ENCODE results near the gene TTC24. TPM values are rescaled to one million over a fixed set of nuclear protein-coding genes. Genes with fewer than 3 reads are reported as not detected.

The TTC24 gene
- not detected in 2 replicates for total RNA-seq (2014; rRNA removed; shearing (Covaris generic))

GRCh38 chr1:156579472-156579871, at the start of gene TTC24:
TSS of gene TTC24 (plus strand) at chr1:156579723. CDS start at chr1:156581365, 1,642 bp downstream.
- no peaks in the 10 kb centered on the region for H3K4me1 ChIP-seq (replicated peaks)
- H3K27ac ChIP-seq: no peak within 1 kb of the TSS
- DNase-seq (ENCODE audit: low read depth in 1 of 2, low spot score in 2 of 2): no peak
- no peaks in the 10 kb centered on the region for H3K9me3 ChIP-seq (replicated peaks)
- H3K4me3 ChIP-seq: no peak within 1 kb of the TSS
- no peaks in the 10 kb centered on the region; the same call in 1 of the 2 replicates for H3K27me3 ChIP-seq (replicated peaks)
- H3K36me3 ChIP-seq: no peaks in the 10 kb centered on the region

DNA sequence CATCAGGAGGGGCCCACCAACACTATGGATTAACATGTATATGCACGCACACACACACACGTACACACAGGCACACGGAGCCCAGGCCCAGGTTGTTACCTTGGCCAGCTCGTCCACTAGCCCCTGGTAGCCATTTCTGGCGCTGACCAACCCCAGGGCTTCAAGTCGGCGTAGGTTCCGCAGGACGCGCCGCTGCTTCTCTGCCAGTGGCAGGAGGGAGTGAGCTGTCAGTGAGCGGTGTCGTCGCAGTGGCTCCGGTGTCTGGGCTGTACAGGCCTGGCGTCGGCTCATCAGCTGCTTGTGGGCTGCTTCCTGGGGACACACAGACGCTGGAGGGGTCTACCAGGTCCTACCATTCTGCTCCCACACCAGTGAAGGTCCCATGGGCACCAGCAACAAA, 49.5 kb upstream of the TTC24 start:
- H3K4me1 ChIP-seq (replicated peaks): no peaks in the 10 kb centered on the region
- no peaks in the 10 kb centered on the region for H3K9me3 ChIP-seq (replicated peaks)
- H3K4me3 ChIP-seq: no peak overlapping the region
- peaks cover 97% of the 10 kb centered on the region for H3K36me3 ChIP-seq
- no peaks in the 10 kb centered on the region for H3K27me3 ChIP-seq (replicated peaks)
- no peak for DNase-seq (ENCODE audit: low read depth in 1 of 2, low spot score in 2 of 2)
- no peak overlapping the region for H3K27ac ChIP-seq

DNA sequence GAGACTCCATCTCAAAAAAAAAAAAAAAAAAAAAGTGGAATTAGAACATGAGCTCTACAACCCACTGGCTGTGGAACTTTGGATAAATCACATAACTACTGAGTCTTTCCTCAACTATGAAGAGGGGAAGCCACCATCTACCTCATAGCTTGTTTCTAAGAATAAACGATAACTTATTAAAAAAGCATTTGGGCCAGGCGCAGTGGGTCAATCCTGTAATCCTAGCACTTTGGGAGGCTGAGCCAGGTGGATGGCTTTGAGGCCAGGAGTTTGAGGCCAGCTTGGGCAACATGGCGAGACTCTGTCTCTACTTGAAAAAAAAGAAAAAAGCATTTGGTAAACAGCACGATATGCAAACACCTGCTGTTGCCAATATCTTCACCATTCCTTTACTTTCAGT, 47.1 kb upstream of the TTC24 start:
- no peaks in the 10 kb centered on the region for H3K9me3 ChIP-seq (replicated peaks)
- H3K4me3 ChIP-seq: no peak overlapping the region
- H3K27me3 ChIP-seq (replicated peaks): no peaks in the 10 kb centered on the region
- no peak for DNase-seq (ENCODE audit: low read depth in 1 of 2, low spot score in 2 of 2)
- no peaks in the 10 kb centered on the region for H3K4me1 ChIP-seq (replicated peaks)
- no peak overlapping the region for H3K27ac ChIP-seq
- peaks cover 99% of the 10 kb centered on the region for H3K36me3 ChIP-seq

- no peak overlapping the region for H3K27ac ChIP-seq
- no peaks in the 10 kb centered on the region for H3K27me3 ChIP-seq (replicated peaks)
- no peak overlapping the region for H3K4me3 ChIP-seq
- no peak for DNase-seq (ENCODE audit: low read depth in 1 of 2, low spot score in 2 of 2)
- no peaks in the 10 kb centered on the region for H3K4me1 ChIP-seq (replicated peaks)
- no peaks in the 10 kb centered on the region for H3K9me3 ChIP-seq (replicated peaks)
- H3K36me3 ChIP-seq: peaks cover 99% of the 10 kb centered on the region
These were observed 45.8 kb upstream of the TTC24 start for GRCh38 chr1:156533568-156534220.

GRCh38 chr1:156534424-156535060, 45.0 kb upstream of the TTC24 start:
- DNase-seq (ENCODE audit: low read depth in 1 of 2, low spot score in 2 of 2): no peak
- H3K36me3 ChIP-seq: peaks cover 99% of the 10 kb centered on the region
- H3K4me1 ChIP-seq (replicated peaks): no peaks in the 10 kb centered on the region
- H3K27ac ChIP-seq: no peak overlapping the region
- H3K9me3 ChIP-seq (replicated peaks): no peaks in the 10 kb centered on the region
- H3K4me3 ChIP-seq: no peak overlapping the region
- no peaks in the 10 kb centered on the region for H3K27me3 ChIP-seq (replicated peaks)

- DNase-seq (ENCODE audit: low read depth in 1 of 2, low spot score in 2 of 2): no peak
- no peak overlapping the region for H3K4me3 ChIP-seq
- no peaks in the 10 kb centered on the region for H3K27me3 ChIP-seq (replicated peaks)
- H3K27ac ChIP-seq: no peak overlapping the region
- H3K4me1 ChIP-seq (replicated peaks): no peaks in the 10 kb centered on the region
- peaks cover 100% of the 10 kb centered on the region for H3K36me3 ChIP-seq
- H3K9me3 ChIP-seq (replicated peaks): no peaks in the 10 kb centered on the region
These were observed 42.5 kb upstream of the TTC24 start for GRCh38 chr1:156537027-156537426.

GRCh38 chr1:156538711-156539440, 40.6 kb upstream of the TTC24 start:
- Histone ChIP-seq H3K27me3 (replicated peaks) (no peaks in the 10 kb centered on the region), H3K9me3 (replicated peaks) (no peaks in the 10 kb centered on the region), H3K4me3 (no peak overlapping the region), H3K4me1 (replicated peaks) (no peaks in the 10 kb centered on the region), H3K27ac (no peak overlapping the region), H3K36me3 (peaks cover 100% of the 10 kb centered on the region)
- no peak for DNase-seq (ENCODE audit: low read depth in 1 of 2, low spot score in 2 of 2)

GRCh38 chr1:156539818-156540355, 39.6 kb upstream of the TTC24 start:
- no peaks in the 10 kb centered on the region for H3K9me3 ChIP-seq (replicated peaks)
- no peak overlapping the region for H3K4me3 ChIP-seq
- no peak overlapping the region for H3K27ac ChIP-seq
- H3K27me3 ChIP-seq (replicated peaks): no peaks in the 10 kb centered on the region
- DNase-seq (ENCODE audit: low read depth in 1 of 2, low spot score in 2 of 2): no peak
- H3K36me3 ChIP-seq: peaks cover 100% of the 10 kb centered on the region
- no peaks in the 10 kb centered on the region for H3K4me1 ChIP-seq (replicated peaks)

GRCh38 chr1:156540955-156541354, 38.6 kb upstream of the TTC24 start:
- H3K27ac ChIP-seq: no peak overlapping the region
- no peak overlapping the region for H3K4me3 ChIP-seq
- no peaks in the 10 kb centered on the region for H3K9me3 ChIP-seq (replicated peaks)
- DNase-seq (ENCODE audit: low read depth in 1 of 2, low spot score in 2 of 2): no peak
- no peaks in the 10 kb centered on the region for H3K4me1 ChIP-seq (replicated peaks)
- H3K36me3 ChIP-seq: peaks cover 99% of the 10 kb centered on the region
- H3K27me3 ChIP-seq (replicated peaks): no peaks in the 10 kb centered on the region

GRCh38 chr1:156543066-156543465, 36.5 kb upstream of the TTC24 start:
- H3K27me3 ChIP-seq (replicated peaks): no peaks in the 10 kb centered on the region
- H3K9me3 ChIP-seq (replicated peaks): no peaks in the 10 kb centered on the region
- peaks cover 99% of the 10 kb centered on the region for H3K36me3 ChIP-seq
- no peak overlapping the region for H3K27ac ChIP-seq
- no peak for DNase-seq (ENCODE audit: low read depth in 1 of 2, low spot score in 2 of 2)
- H3K4me3 ChIP-seq: no peak overlapping the region
- no peaks in the 10 kb centered on the region for H3K4me1 ChIP-seq (replicated peaks)

GRCh38 chr1:156544592-156545102, 34.9 kb upstream of the TTC24 start:
- DNase-seq (ENCODE audit: low read depth in 1 of 2, low spot score in 2 of 2): no peak
- Histone ChIP-seq H3K9me3 (replicated peaks) (no peaks in the 10 kb centered on the region), H3K27me3 (replicated peaks) (no peaks in the 10 kb centered on the region), H3K4me1 (replicated peaks) (no peaks in the 10 kb centered on the region), H3K27ac (no peak overlapping the region), H3K36me3 (peaks cover 99% of the 10 kb centered on the region), H3K4me3 (no peak overlapping the region)

DNA sequence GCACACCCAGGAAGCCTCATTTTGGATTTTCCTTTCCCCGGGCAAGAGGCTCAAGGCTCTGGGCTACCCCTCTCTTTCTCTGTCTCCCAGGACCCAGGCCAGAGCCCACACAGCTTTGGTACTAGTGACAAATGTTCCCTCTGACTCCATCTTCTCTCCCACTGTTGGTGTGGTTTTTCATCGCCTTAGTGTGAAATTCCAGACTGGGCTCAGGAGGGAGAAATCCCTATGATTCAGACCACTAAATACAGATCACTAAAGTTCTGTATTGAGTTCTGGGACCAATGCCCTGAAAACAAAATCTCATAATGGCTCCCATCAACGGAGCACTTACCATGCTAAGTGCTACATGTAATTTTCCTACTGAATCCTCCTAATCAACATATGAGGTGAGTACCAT, 33.3 kb upstream of the TTC24 start:
- DNase-seq (ENCODE audit: low read depth in 1 of 2, low spot score in 2 of 2): no peak
- H3K4me1 ChIP-seq (replicated peaks): no peaks in the 10 kb centered on the region
- H3K27me3 ChIP-seq (replicated peaks): no peaks in the 10 kb centered on the region
- H3K27ac ChIP-seq: no peak overlapping the region
- H3K9me3 ChIP-seq (replicated peaks): no peaks in the 10 kb centered on the region
- no peak overlapping the region for H3K4me3 ChIP-seq
- peaks cover 99% of the 10 kb centered on the region for H3K36me3 ChIP-seq

DNA sequence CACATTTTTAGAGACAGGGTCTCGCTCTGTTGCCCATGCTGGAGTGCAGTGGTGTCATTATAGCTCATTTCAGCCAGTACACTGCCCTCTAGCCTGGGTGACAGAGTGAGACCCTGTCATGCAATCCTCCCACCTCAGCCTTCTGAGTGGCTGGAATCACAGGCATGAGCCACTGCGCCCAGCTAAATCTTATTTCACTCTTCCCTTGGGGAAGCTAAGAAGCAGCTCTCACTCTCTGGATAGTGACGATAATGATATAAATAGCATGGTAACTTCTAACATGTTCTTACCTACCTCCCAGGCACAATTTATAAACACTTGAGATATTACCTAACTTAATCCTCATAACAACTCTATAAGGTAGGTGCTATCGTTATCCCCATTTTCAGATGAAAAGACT, 32.1 kb upstream of the TTC24 start:
- H3K36me3 ChIP-seq: peaks cover 99% of the 10 kb centered on the region
- no peak overlapping the region for H3K27ac ChIP-seq
- no peak for DNase-seq (ENCODE audit: low read depth in 1 of 2, low spot score in 2 of 2)
- no peak overlapping the region for H3K4me3 ChIP-seq
- H3K9me3 ChIP-seq (replicated peaks): no peaks in the 10 kb centered on the region
- H3K4me1 ChIP-seq (replicated peaks): 0 out of 2 replicates have a peak, but pooled peaks cover 4% of the 10 kb centered on the region
- H3K27me3 ChIP-seq (replicated peaks): no peaks in the 10 kb centered on the region

GRCh38 chr1:156547982-156548381, 31.5 kb upstream of the TTC24 start:
- H3K4me1 ChIP-seq (replicated peaks): 0 out of 2 replicates have a peak, but pooled peaks cover 4% of the 10 kb centered on the region
- no peaks in the 10 kb centered on the region for H3K27me3 ChIP-seq (replicated peaks)
- peaks cover 99% of the 10 kb centered on the region for H3K36me3 ChIP-seq
- no peak overlapping the region for H3K27ac ChIP-seq
- no peaks in the 10 kb centered on the region for H3K9me3 ChIP-seq (replicated peaks)
- DNase-seq (ENCODE audit: low read depth in 1 of 2, low spot score in 2 of 2): no peak
- H3K4me3 ChIP-seq: no peak overlapping the region

Data from SJSA1 (cell line).